Amygdala (tissue), 56 donors: ENCODE measurements around the gene ANKRD33.

Experiments used
- DNase-seq, 56 donors: peaks; one replicate each; lab custom pipeline; 2025; lab: John Stamatoyannopoulos, UW

ANKRD33 gene

GRCh38 chr12:51897181-51897580 is 9.3 kb downstream of the ANKRD33 start:
- no peak for DNase-seq

GRCh38 chr12:51898506-51898905 is 10.6 kb downstream of the ANKRD33 start:
- no peak for DNase-seq

- DNase-seq, result no peak
Measured at GRCh38 chr12:51898937-51899336, 11.0 kb downstream of the ANKRD33 start.

- DNase-seq, result no peak
Measured at GRCh38 chr12:51900323-51900889, 12.5 kb downstream of the ANKRD33 start.

GRCh38 chr12:51901121-51901817 is 13.4 kb downstream of the ANKRD33 start:
- DNase-seq, result no peak

GRCh38 chr12:51901881-51902280 is 14.0 kb downstream of the ANKRD33 start:
- DNase-seq, result no peak

- no peak for DNase-seq
Measured at GRCh38 chr12:51904951-51905470, 17.1 kb downstream of the ANKRD33 start.

GRCh38 chr12:51905471-51906429 is 17.8 kb downstream of the ANKRD33 start:
- DNase-seq, result no peak

GRCh38 chr12:51906430-51907082 is 18.7 kb downstream of the ANKRD33 start:
- no peak for DNase-seq

GRCh38 chr12:51907083-51907855 is 19.4 kb downstream of the ANKRD33 start, which contains the start of gene ACVRL1:
ACVRL1 (plus strand) TSS chr12:51907504; CDS start chr12:51912475, 4,971 bp downstream.
- no peak for DNase-seq

GRCh38 chr12:51907856-51908425 is 20.0 kb downstream of the ANKRD33 start:
- no peak for DNase-seq

- no peak for DNase-seq
Measured at GRCh38 chr12:51908876-51909592, 21.1 kb downstream of the ANKRD33 start.

GRCh38 chr12:51910168-51910567 is 22.3 kb downstream of the ANKRD33 start:
- no peak for DNase-seq

- no peak for DNase-seq
Measured at GRCh38 chr12:51910691-51911090, 22.8 kb downstream of the ANKRD33 start.

GRCh38 chr12:51911307-51911706 is 23.4 kb downstream of the ANKRD33 start:
- DNase-seq, result no peak

- DNase-seq, result no peak
Measured at GRCh38 chr12:51911788-51912711, 24.1 kb downstream of the ANKRD33 start.
